SU-DHL-6 (cell line): ENCODE measurements around the gene FERMT3.

Experiments
- H2AFZ ChIP-seq: fragments of 200-600 bp; sonication (generic); 2 replicates; pipeline ENCODE4 v1.6.1; 2014; ENCODE audit warnings: low read depth, mild to moderate bottlenecking, moderate library complexity, mixed read lengths, antibody characterized with exemption, low read length; ENCODE audit not compliant: severe bottlenecking
- H3F3A ChIP-seq: fragments of 200-600 bp; shearing (Covaris generic); 2 replicates; pipeline ENCODE4 v1.6.0; 2016; ENCODE audit warnings: antibody characterized with exemption, mild to moderate bottlenecking; ENCODE audit not compliant: insufficient read depth
- H3K27ac ChIP-seq: fragments of 200-600 bp; sonication (generic); 2 replicates; pipeline ENCODE4 v1.5.1; 2016; ENCODE audit warnings: low read depth, mild to moderate bottlenecking, low read length, moderate library complexity, mixed read lengths
- H3K27me3 ChIP-seq: fragments of 200-600 bp; sonication (generic), shearing (Covaris generic); 2 replicates; pipeline ENCODE4 v1.6.0; 2014; ENCODE audit warnings: mild to moderate bottlenecking, low read length
- H3K36me3 ChIP-seq: fragments of 200-600 bp; sonication (generic); 2 replicates; pipeline ENCODE4 v1.6.1; 2014; ENCODE audit warnings: mild to moderate bottlenecking, low read length, mixed read lengths
- H3K4me2 ChIP-seq: fragments of 300-600, 200-600 bp; shearing (Covaris generic), sonication (generic); 2 replicates; pipeline ENCODE4 v1.6.0; 2014; ENCODE audit warnings: low read length, low read depth, mild to moderate bottlenecking; ENCODE audit not compliant: poor library complexity, severe bottlenecking
- H3K4me3 ChIP-seq: fragments of 200-600 bp; sonication (generic); 2 replicates; pipeline ENCODE4 v1.5.1; 2014; ENCODE audit warnings: antibody characterized with exemption, low read length, mild to moderate bottlenecking, mixed read lengths; ENCODE audit not compliant: insufficient read depth, poor library complexity, severe bottlenecking
- H3K79me2 ChIP-seq: fragments of 200-600 bp; sonication (generic); 2 replicates; pipeline ENCODE4 v1.6.1; 2014; ENCODE audit warnings: mild to moderate bottlenecking, low read length, moderate library complexity; ENCODE audit not compliant: insufficient read depth
- H3K9ac ChIP-seq: fragments of 200-600 bp; sonication (generic); 2 replicates; pipeline ENCODE4 v1.7.0; 2014; ENCODE audit warnings: mild to moderate bottlenecking, low read length
- H3K9me2 ChIP-seq: fragments of 200-600 bp; sonication (generic); replicated peaks from 2 replicates; pipeline ENCODE4 v1.6.1; 2014; ENCODE audit warnings: low read length; ENCODE audit not compliant: insufficient read depth
- H3K9me3 ChIP-seq: fragments of 200-600 bp; sonication (generic); 2 replicates; pipeline ENCODE4 v1.6.1; 2014; ENCODE audit warnings: low read length, mixed read lengths; ENCODE audit not compliant: insufficient read depth
- H4K20me1 ChIP-seq: fragments of 200-600 bp; sonication (generic); 2 replicates; pipeline ENCODE4 v1.6.1; 2014; ENCODE audit warnings: low read depth, mild to moderate bottlenecking, antibody characterized with exemption, low read length, moderate library complexity, mixed read lengths
- EZH2phosphoT487 ChIP-seq: fragments of 200-600 bp; sonication (generic), shearing (Covaris generic); conservative IDR thresholded peaks from 2 replicates; pipeline ENCODE4 v1.6.1; 2018; ENCODE audit warnings: mild to moderate bottlenecking, antibody characterized with exemption, low read length, moderate library complexity, mixed read lengths
- TF ChIP-seq, protein P1 (sequence below): fragments of 200-600 bp; sonication (generic); IDR thresholded peaks from one replicate; pipeline ENCODE4 v1.5.1; 2017; ENCODE audit warnings: antibody characterized with exemption, mild to moderate bottlenecking, low read length, moderate library complexity; ENCODE audit not compliant: insufficient read depth, poor library complexity, severe bottlenecking

Gene FERMT3

DNA sequence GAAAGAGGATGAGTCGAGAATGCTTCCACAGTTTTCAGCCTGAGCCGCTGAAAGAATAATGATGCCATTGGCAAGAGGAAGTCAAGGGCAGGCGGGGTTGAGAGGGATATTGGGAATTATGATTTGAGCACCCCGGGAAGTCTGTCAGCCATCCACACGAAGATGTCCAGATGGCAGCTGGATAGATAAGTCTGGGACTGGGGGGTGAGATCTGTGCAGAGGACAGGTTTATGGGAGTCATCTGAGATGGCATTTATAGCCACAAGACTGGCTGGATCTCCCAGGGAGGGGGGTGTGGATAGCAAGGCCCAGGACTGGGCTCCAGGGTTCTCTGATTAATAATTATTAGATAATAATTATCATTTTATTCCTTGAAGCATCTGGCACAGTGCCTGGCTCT, 25.6 kb upstream of the FERMT3 start:
- Histone ChIP-seq H3K4me2 (peak overlapping the region; percentile 46), H3K9me2 (no peaks in the 10 kb centered on the region), H3K9ac (0 out of 2 replicates have a peak overlapping the region, but pooled peaks have one; percentile 17), H3K27me3 (no peaks in the 10 kb centered on the region), H3K9me3 (no peaks in the 10 kb centered on the region), H3K4me3 (no peak overlapping the region), H3K36me3 (no peaks in the 10 kb centered on the region), H2AFZ (no peak overlapping the region), H3K79me2 (peaks cover 12% of the 10 kb centered on the region), H3K27ac (no peak overlapping the region), H4K20me1 (no peaks in the 10 kb centered on the region), H3F3A (0 out of 2 replicates have a peak, but pooled peaks cover 7% of the 10 kb centered on the region)
- no peak for TF ChIP-seq EZH2phosphoT487
- TF ChIP-seq, protein P1, sequence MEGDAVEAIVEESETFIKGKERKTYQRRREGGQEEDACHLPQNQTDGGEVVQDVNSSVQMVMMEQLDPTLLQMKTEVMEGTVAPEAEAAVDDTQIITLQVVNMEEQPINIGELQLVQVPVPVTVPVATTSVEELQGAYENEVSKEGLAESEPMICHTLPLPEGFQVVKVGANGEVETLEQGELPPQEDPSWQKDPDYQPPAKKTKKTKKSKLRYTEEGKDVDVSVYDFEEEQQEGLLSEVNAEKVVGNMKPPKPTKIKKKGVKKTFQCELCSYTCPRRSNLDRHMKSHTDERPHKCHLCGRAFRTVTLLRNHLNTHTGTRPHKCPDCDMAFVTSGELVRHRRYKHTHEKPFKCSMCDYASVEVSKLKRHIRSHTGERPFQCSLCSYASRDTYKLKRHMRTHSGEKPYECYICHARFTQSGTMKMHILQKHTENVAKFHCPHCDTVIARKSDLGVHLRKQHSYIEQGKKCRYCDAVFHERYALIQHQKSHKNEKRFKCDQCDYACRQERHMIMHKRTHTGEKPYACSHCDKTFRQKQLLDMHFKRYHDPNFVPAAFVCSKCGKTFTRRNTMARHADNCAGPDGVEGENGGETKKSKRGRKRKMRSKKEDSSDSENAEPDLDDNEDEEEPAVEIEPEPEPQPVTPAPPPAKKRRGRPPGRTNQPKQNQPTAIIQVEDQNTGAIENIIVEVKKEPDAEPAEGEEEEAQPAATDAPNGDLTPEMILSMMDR = no peak

DNA sequence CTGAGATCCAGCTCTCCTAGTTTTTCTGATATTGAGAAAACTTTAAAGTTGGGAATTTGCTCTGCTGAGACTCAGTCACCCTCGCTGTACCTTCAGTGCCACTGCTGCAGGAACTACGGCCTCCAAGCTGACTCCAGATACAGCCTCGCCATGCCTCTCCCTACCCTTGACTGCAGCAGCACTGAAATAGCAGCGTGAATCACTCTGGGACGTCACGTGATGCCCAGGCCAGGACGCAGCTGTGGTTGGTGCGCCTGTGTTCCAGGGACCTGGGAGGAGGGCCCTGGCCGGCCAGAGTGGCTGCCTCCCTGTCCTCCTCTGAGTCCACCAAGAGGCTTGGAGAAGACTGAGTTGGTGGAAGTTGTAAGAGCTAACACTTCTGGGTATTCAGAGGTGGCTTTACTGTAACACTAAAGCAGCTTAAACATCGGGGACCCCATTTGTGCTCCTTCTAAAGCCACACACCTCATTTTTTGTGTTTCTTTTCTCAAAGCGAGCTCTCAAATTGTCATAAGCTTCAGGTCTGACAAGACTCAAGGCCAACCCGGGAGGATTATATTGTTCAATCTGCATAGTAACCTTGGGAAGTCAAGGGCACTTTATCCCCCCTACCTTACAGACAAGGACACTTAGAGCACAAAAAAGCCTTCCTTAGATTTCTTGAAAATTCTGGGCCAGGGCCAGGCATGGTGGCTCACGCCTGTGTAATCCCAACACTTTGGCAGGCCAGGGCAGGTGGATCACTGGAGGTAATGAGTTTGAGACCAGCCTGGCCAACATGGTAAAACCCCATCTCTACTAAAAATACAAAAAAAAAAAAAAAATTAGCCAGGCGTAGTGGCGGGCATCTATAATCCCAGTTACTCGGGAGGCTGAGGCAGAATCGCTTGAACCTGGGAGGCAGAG, 24.8 kb upstream of the FERMT3 start:
- Histone ChIP-seq H3K9me2 (no peaks in the 10 kb centered on the region), H3K27me3 (no peaks in the 10 kb centered on the region), H3K9me3 (no peaks in the 10 kb centered on the region), H3F3A (0 out of 2 replicates have a peak, but pooled peaks cover 7% of the 10 kb centered on the region), H3K4me2 (peak overlapping the region; percentile 46), H3K79me2 (peaks cover 12% of the 10 kb centered on the region), H3K36me3 (no peaks in the 10 kb centered on the region), H3K4me3 (peak overlapping the region; percentile 12), H4K20me1 (no peaks in the 10 kb centered on the region), H3K9ac (peak overlapping the region; percentile 17), H2AFZ (no peak overlapping the region), H3K27ac (peak overlapping the region; percentile 12; the same call in 1 of the 2 replicates)
- TF ChIP-seq, protein P1 = no peak
- no peak for TF ChIP-seq EZH2phosphoT487

DNA sequence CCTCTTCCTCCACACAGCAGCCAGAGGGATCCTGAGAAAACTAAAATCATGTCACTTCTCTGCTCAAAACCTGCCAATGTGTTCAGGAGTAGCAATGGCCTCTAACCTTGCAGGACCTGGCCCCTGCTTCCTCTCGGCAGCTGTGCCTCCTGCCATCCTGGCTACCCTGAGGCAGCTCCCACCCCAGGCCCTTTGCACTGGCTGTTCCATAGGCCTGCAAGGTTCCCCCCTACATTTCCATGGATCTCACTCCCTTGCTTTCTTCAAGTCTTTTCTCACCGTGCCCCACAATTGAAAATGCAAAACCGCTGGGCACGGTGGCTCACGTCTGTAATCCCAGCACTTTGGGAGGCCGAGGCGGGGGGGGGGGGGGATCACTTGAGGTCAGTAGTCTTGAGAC, 22.6 kb upstream of the FERMT3 start:
- TF ChIP-seq EZH2phosphoT487 = no peak
- TF ChIP-seq, protein P1 = no peak
- H3K79me2 ChIP-seq = peaks cover 12% of the 10 kb centered on the region
- no peaks in the 10 kb centered on the region for H3K9me2 ChIP-seq
- H3K36me3 ChIP-seq = no peaks in the 10 kb centered on the region; the same call in 1 of the 2 replicates
- no peak overlapping the region; the same call in 1 of the 2 replicates for H3K9ac ChIP-seq
- no peak overlapping the region for H3K4me3 ChIP-seq
- no peaks in the 10 kb centered on the region; the same call in 1 of the 2 replicates for H4K20me1 ChIP-seq
- no peak overlapping the region for H3K27ac ChIP-seq
- H2AFZ ChIP-seq = no peak overlapping the region
- no peaks in the 10 kb centered on the region for H3K9me3 ChIP-seq
- 0 out of 2 replicates have a peak, but pooled peaks cover 7% of the 10 kb centered on the region for H3F3A ChIP-seq
- peak overlapping the region; percentile 98 for H3K4me2 ChIP-seq
- no peaks in the 10 kb centered on the region for H3K27me3 ChIP-seq
